ENCODE results near the gene NCAPD2. TPM values are rescaled to one million over a fixed set of nuclear protein-coding genes. Genes with fewer than 3 reads are reported as not detected.

Gene NCAPD2
- total and polyA plus RNA-seq, 2 donors (not counting 3 experiments of a cell fraction or from before 2014, with no cell fraction given): 41.8 to 90.1 TPM

DNA sequence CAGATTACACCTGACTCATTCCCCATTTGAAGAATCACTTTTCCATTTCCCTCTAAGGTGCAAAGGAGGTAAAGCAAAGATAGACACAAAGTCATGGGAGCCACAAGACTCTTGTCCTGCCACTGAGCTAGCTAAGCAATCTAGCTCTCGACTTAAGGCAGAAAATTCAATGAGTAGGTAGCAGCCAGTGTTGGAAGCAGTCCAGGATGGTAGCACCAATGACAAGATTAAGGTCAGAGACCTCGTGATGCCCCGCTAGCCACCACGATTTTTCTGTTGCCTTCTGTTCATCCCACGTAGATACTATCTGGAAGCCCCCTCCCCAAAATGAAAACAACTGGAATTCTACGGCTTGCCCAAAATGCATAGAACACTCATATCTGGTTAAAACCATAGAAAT lies 24.8 kb upstream of the NCAPD2 start:
- DNase-seq (ENCODE audit: low read depth, low spot score) (no peak), FAIRE-seq (no peak)
- no TSS peak for BruUV-seq (replicated peaks)
- H2AFZ ChIP-seq (ENCODE audit: low read depth, low read length): no peak overlapping the region
- H3K27ac ChIP-seq (ENCODE audit: insufficient read depth, low read depth, low read length): no peak overlapping the region
- peaks cover 2% of the 10 kb centered on the region for H3K79me2 ChIP-seq (ENCODE audit: control insufficient read depth, insufficient read depth, low read length)
- H3K4me3 ChIP-seq (replicated peaks in 1 of 3; ENCODE audit: insufficient read depth in 1 of 3, low read depth in 1 of 3, low read length in 3 of 3): no peak overlapping the region
- no peaks in the 10 kb centered on the region for H3K9me3 ChIP-seq (replicated peaks; ENCODE audit: control insufficient read depth, insufficient read depth, low read length)
- intact Hi-C loops (cut with micrococcal nuclease) (loop anchor here (5.0 kb wide), 1 partner anchor 132 kb away; no protein-coding TSS in a partner anchor), dilution Hi-C loops (cut with MboI; ENCODE audit: extremely low pct_ligation_motif_present, low sequenced_read_pairs) (no loop called here)
- H3K9ac ChIP-seq (replicated peaks; ENCODE audit: extremely low read depth, insufficient read depth, low read length): no peak overlapping the region
- H3K27me3 ChIP-seq (ENCODE audit: control insufficient read depth in 2 of 2, insufficient read depth in 2 of 2, low read length in 2 of 2): peaks cover 0 to 2% of the 10 kb centered on the region in 2 experiments
- no peaks in the 10 kb centered on the region for H4K20me1 ChIP-seq (replicated peaks; ENCODE audit: control insufficient read depth, extremely low read depth, insufficient read depth, low read length)
- TF ChIP-seq FOS (IDR thresholded peaks at IDR 0.05; ENCODE audit: borderline replicate concordance, insufficient read depth, low read length): no peak
- CTCF ChIA-PET: interaction anchor here (5.2 kb wide), 1 partner anchor 69 kb away, joined by 33 read pairs; no protein-coding TSS in a partner anchor
- H3K4me1 ChIP-seq (ENCODE audit: control insufficient read depth, extremely low read depth, insufficient read depth, low read length): peaks cover 16% of the 10 kb centered on the region
- peak overlapping the region; percentile 48 for H3K4me2 ChIP-seq (ENCODE audit: insufficient read depth, low read length)
- no peaks in the 10 kb centered on the region for H3K9me1 ChIP-seq (replicated peaks; ENCODE audit: control insufficient read depth, extremely low read depth, insufficient read depth, low read length)
- POLR2A ChIA-PET: interaction anchor here (1.5 to 2.8 kb wide), 3 partner anchors 16 to 146 kb away, joined by 4 to 11 read pairs (median 8); no protein-coding TSS in a partner anchor
- H3K36me3 ChIP-seq (ENCODE audit: control insufficient read depth in 2 of 2, extremely low read depth in 1 of 2, insufficient read depth in 2 of 2, low read length in 2 of 2): peaks cover 0 to 7% of the 10 kb centered on the region in 2 experiments

DNA sequence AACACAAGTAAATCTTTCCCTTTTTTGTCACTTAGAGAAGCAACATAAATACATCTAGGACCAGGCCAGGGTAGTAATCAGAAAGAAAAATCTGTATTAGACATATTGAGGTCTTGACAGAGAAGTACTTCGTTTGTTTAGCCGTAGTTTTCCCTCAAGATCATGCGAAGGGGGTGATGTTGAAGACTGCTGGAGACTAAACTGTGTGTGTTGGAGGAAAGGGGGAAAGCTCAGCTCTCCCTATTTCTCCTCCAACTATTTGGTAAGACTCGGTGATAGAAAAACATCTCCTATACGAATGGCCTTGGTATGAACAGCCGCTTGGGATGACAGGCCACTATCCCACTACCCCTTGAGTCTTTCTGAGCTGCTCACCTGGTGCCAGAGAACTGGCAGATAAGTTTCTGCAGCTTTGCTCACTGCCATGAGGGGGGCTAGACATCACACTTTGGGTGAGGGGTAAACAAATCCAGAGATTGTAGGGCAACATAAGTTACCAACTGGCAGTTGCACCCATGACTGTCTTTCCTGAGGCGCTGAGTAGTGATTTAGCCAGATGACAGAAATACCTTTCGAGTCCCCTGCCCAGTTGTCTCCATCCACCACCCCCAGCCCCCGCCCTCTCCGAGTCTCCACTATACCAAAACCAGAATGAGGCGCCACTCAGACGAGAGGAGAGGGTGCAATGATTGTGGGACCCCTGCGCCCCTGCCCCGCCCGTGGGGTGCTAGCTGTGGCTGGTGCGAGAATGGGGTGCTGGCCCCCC lies 24.1 kb upstream of the NCAPD2 start:
- dilution Hi-C loops (cut with MboI; ENCODE audit: extremely low pct_ligation_motif_present, low sequenced_read_pairs) (no loop called here), intact Hi-C loops (cut with micrococcal nuclease) (loop anchor here (1.0 to 5.0 kb wide), 4 partner anchors 12 to 147 kb away; partner anchors contain the start of gene NCAPD2)
- peak overlapping the region; percentile 70 for H3K9ac ChIP-seq (replicated peaks; ENCODE audit: extremely low read depth, insufficient read depth, low read length)
- ChIA-PET CTCF (interaction anchor here (0.8 to 5.2 kb wide), 7 partner anchors 11 to 147 kb away, joined by 3 to 33 read pairs (median 7); partner anchors contain the start of genes GAPDH and MRPL51), POLR2A (interaction anchor here (0.6 to 2.8 kb wide), 22 partner anchors 9 to 259 kb away, joined by 3 to 25 read pairs (median 5); partner anchors contain the start of genes GAPDH, LTBR, MRPL51 and TAPBPL)
- peak overlapping the region; percentile 67 to 84 (median 71) for H3K4me3 ChIP-seq (replicated peaks in 1 of 3; ENCODE audit: insufficient read depth in 1 of 3, low read depth in 1 of 3, low read length in 3 of 3)
- no peak for DNase-seq (ENCODE audit: low read depth, low spot score)
- H3K4me1 ChIP-seq (ENCODE audit: control insufficient read depth, extremely low read depth, insufficient read depth, low read length): peaks cover 16% of the 10 kb centered on the region
- H2AFZ ChIP-seq (ENCODE audit: low read depth, low read length): peak overlapping the region; percentile 94
- H3K27ac ChIP-seq (ENCODE audit: insufficient read depth, low read depth, low read length): no peak overlapping the region
- no peaks in the 10 kb centered on the region for H4K20me1 ChIP-seq (replicated peaks; ENCODE audit: control insufficient read depth, extremely low read depth, insufficient read depth, low read length)
- H3K79me2 ChIP-seq (ENCODE audit: control insufficient read depth, insufficient read depth, low read length): peaks cover 2% of the 10 kb centered on the region
- H3K9me3 ChIP-seq (replicated peaks; ENCODE audit: control insufficient read depth, insufficient read depth, low read length): no peaks in the 10 kb centered on the region
- BruUV-seq (replicated peaks): no TSS peak
- no peaks in the 10 kb centered on the region for H3K9me1 ChIP-seq (replicated peaks; ENCODE audit: control insufficient read depth, extremely low read depth, insufficient read depth, low read length)
- peaks cover 0 to 4% of the 10 kb centered on the region in 2 experiments for H3K36me3 ChIP-seq (ENCODE audit: control insufficient read depth in 2 of 2, extremely low read depth in 1 of 2, insufficient read depth in 2 of 2, low read length in 2 of 2)
- H3K4me2 ChIP-seq (ENCODE audit: insufficient read depth, low read length): peak overlapping the region; percentile 48
- H3K27me3 ChIP-seq (ENCODE audit: control insufficient read depth in 2 of 2, insufficient read depth in 2 of 2, low read length in 2 of 2): peaks cover 0 to 5% of the 10 kb centered on the region in 2 experiments
- TF ChIP-seq FOS (IDR thresholded peaks at IDR 0.05; ENCODE audit: borderline replicate concordance, insufficient read depth, low read length) (no peak), POLR2AphosphoS5 (IDR thresholded peaks at IDR 0.05; ENCODE audit: insufficient read depth, low read depth, low read length) (no peak), JUN (IDR thresholded peaks at IDR 0.05; ENCODE audit: borderline replicate concordance, insufficient read depth, insufficient read length, low read depth) (no peak), GATA2 (IDR thresholded peaks at IDR 0.05; ENCODE audit: insufficient read depth, insufficient read length, low read depth, low read length) (no peak), POLR2A (IDR thresholded peaks at IDR 0.05; ENCODE audit: low read depth, low read length) (no peak), EZH2 (IDR thresholded peaks at IDR 0.05; ENCODE audit: borderline replicate concordance, low read depth, low read length, severe bottlenecking) (no peak), MYC (IDR thresholded peaks at IDR 0.05; ENCODE audit: low read depth, low read length) (no peak)
- TF ChIP-seq, protein P1, sequence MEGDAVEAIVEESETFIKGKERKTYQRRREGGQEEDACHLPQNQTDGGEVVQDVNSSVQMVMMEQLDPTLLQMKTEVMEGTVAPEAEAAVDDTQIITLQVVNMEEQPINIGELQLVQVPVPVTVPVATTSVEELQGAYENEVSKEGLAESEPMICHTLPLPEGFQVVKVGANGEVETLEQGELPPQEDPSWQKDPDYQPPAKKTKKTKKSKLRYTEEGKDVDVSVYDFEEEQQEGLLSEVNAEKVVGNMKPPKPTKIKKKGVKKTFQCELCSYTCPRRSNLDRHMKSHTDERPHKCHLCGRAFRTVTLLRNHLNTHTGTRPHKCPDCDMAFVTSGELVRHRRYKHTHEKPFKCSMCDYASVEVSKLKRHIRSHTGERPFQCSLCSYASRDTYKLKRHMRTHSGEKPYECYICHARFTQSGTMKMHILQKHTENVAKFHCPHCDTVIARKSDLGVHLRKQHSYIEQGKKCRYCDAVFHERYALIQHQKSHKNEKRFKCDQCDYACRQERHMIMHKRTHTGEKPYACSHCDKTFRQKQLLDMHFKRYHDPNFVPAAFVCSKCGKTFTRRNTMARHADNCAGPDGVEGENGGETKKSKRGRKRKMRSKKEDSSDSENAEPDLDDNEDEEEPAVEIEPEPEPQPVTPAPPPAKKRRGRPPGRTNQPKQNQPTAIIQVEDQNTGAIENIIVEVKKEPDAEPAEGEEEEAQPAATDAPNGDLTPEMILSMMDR (IDR thresholded peaks at IDR 0.05; ENCODE audit: extremely low read depth in 1 of 2, insufficient read depth in 1 of 2, low read depth in 1 of 2, low read length in 2 of 2): no peak
- TF ChIP-seq, protein P2, sequence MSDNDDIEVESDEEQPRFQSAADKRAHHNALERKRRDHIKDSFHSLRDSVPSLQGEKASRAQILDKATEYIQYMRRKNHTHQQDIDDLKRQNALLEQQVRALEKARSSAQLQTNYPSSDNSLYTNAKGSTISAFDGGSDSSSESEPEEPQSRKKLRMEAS (IDR thresholded peaks at IDR 0.05; ENCODE audit: insufficient read depth, insufficient read length): no peak
- peak; percentile 33 for FAIRE-seq

All from endothelial cell of umbilical vein (primary cell).